ENCODE results near the gene PRPF19. TPM values are rescaled to one million over a fixed set of nuclear protein-coding genes. Genes with fewer than 3 reads are reported as not detected.

Gene PRPF19
- total and polyA plus RNA-seq, 3 experiments from 2014 or later, result 19.0 to 204 (median 201) TPM

GRCh38 chr11:60950933-60951605, 44.7 kb upstream of the PRPF19 start:
- ChIA-PET POLR2A (no interaction called here), CTCF (interaction anchor here (1.5 kb wide), 1 partner anchor 120 kb away, joined by 5 read pairs; no protein-coding TSS in a partner anchor)
- Histone ChIP-seq H3K9me3 (ENCODE audit: low read length) (no peaks in the 10 kb centered on the region), H3K27me3 (ENCODE audit: insufficient read depth, low read length, poor library complexity, severe bottlenecking) (no peaks in the 10 kb centered on the region), H3K4me3 (ENCODE audit: low read length) (peak overlapping the region; percentile 69), H3K27ac (ENCODE audit: low read depth, low read length) (no peak overlapping the region), H3K36me3 (ENCODE audit: insufficient read depth, low read length) (no peaks in the 10 kb centered on the region), H3K4me1 (ENCODE audit: insufficient read depth, low read length) (peaks cover 16% of the 10 kb centered on the region)
- peaks cover 10 to 21% (median 13%) of the 10 kb centered on the region in 3 donors for H3K4me1 Mint-ChIP-seq
- H3K4me3 Mint-ChIP-seq, result peak overlapping the region in 2 of 7 donors; percentile 75 to 79
- no peak overlapping the region for H3K27ac Mint-ChIP-seq
- H3K9me3 Mint-ChIP-seq, result no peaks in the 10 kb centered on the region
- DNase-seq, result peak in 2 of 5 donors; percentile 18 to 48
- H3K36me3 Mint-ChIP-seq, result no peaks in the 10 kb centered on the region
- peaks cover 25 to 28% of the 10 kb centered on the region in 2 donors for H3K27me3 Mint-ChIP-seq

- POLR2A ChIA-PET, result interaction anchor here (0.7 kb wide), 1 partner anchor 111 kb away, joined by 3 read pairs; no protein-coding TSS in a partner anchor
Observed at GRCh38 chr11:60950024-60950423, 43.6 kb upstream of the PRPF19 start.

DNA sequence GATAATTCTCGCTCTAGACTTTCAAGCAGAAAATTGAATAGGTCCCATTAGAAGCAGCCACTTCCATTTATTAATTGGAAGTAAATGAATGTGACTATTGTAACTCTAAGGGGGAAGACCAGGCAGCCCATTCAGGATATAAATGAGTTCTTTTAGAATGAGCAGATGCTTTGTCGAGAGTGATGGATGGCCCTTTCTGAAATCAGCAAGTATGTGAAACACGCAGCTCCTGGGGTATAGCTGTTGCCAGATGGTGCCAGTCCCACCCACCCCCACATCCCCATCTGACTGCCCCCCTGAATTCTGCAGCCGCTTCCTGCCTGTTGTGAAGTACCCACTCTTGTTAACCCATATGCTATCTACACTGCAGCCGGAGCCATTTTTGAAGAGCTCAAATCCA, 41.9 kb upstream of the PRPF19 start:
- H3K4me1 Mint-ChIP-seq, result peaks cover 10 to 21% (median 13%) of the 10 kb centered on the region in 3 donors
- Histone ChIP-seq H3K4me1 (ENCODE audit: insufficient read depth, low read length) (peaks cover 16% of the 10 kb centered on the region), H3K36me3 (ENCODE audit: insufficient read depth, low read length) (no peaks in the 10 kb centered on the region), H3K27ac (ENCODE audit: low read depth, low read length) (no peak overlapping the region), H3K27me3 (ENCODE audit: insufficient read depth, low read length, poor library complexity, severe bottlenecking) (no peaks in the 10 kb centered on the region), H3K4me3 (ENCODE audit: low read length) (no peak overlapping the region), H3K9me3 (ENCODE audit: low read length) (no peaks in the 10 kb centered on the region)
- H3K9me3 Mint-ChIP-seq, result no peaks in the 10 kb centered on the region
- DNase-seq, result no peak
- ChIA-PET POLR2A (no interaction called here), CTCF (interaction anchor here (0.5 kb wide), 1 partner anchor 239 kb away, joined by 3 read pairs; no protein-coding TSS in a partner anchor)
- H3K4me3 Mint-ChIP-seq, result no peak overlapping the region
- peaks cover 25 to 30% of the 10 kb centered on the region in 2 donors for H3K27me3 Mint-ChIP-seq
- no peak overlapping the region for H3K27ac Mint-ChIP-seq
- no peaks in the 10 kb centered on the region for H3K36me3 Mint-ChIP-seq

More at GRCh38 chr11:60950024-60950423, 43.6 kb upstream of the PRPF19 start:
- Histone ChIP-seq H3K4me3 (ENCODE audit: low read length) (no peak overlapping the region), H3K36me3 (ENCODE audit: insufficient read depth, low read length) (no peaks in the 10 kb centered on the region), H3K27me3 (ENCODE audit: insufficient read depth, low read length, poor library complexity, severe bottlenecking) (no peaks in the 10 kb centered on the region), H3K4me1 (ENCODE audit: insufficient read depth, low read length) (peaks cover 16% of the 10 kb centered on the region), H3K9me3 (ENCODE audit: low read length) (no peaks in the 10 kb centered on the region), H3K27ac (ENCODE audit: low read depth, low read length) (no peak overlapping the region)
- CTCF ChIA-PET, result interaction anchor here (1.1 to 1.5 kb wide), 3 partner anchors 20 to 238 kb away, joined by 3 to 5 read pairs (median 3); no protein-coding TSS in a partner anchor
- Mint-ChIP-seq H3K27ac (no peak overlapping the region), H3K9me3 (no peaks in the 10 kb centered on the region), H3K36me3 (no peaks in the 10 kb centered on the region), H3K27me3 (peaks cover 25 to 28% of the 10 kb centered on the region in 2 donors), H3K4me3 (peak overlapping the region in 3 of 7 donors; percentile 31 to 38 (median 38)), H3K4me1 (peaks cover 10 to 21% (median 13%) of the 10 kb centered on the region in 3 donors)
- no peak for DNase-seq

DNA sequence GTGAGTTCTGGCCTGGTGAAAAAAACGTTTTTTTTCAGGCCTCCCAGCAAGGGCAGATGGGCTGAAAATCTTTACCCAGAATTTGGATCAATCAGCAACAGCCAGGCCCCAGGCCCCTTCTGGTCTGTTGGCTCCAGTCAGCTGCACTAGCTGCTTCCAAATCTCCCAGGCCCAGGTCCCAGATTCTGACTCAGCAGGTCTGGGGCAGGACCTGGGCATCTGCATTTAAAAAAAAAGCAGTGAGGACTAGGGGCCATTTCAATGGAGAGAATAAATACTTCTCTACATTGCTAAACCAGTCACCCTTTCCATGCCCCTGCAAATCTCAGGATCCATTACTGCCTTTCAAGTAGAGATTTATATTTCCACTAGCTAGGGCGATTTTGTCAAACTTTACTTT, 41.3 kb upstream of the PRPF19 start:
- peaks cover 7 to 18% (median 9%) of the 10 kb centered on the region in 3 donors for H3K4me1 Mint-ChIP-seq
- POLR2A ChIA-PET, result no interaction called here
- no peaks in the 10 kb centered on the region for H3K36me3 ChIP-seq (ENCODE audit: insufficient read depth, low read length)
- H3K27me3 Mint-ChIP-seq, result peaks cover 21 to 28% of the 10 kb centered on the region in 2 donors
- no peaks in the 10 kb centered on the region for H3K9me3 ChIP-seq (ENCODE audit: low read length)
- H3K4me1 ChIP-seq (ENCODE audit: insufficient read depth, low read length), result peaks cover 13% of the 10 kb centered on the region
- no peak overlapping the region for H3K4me3 Mint-ChIP-seq
- H3K27ac ChIP-seq (ENCODE audit: low read depth, low read length), result no peak overlapping the region
- H3K4me3 ChIP-seq (ENCODE audit: low read length), result no peak overlapping the region
- no peak for DNase-seq
- CTCF ChIA-PET, result no interaction called here
- H3K27ac Mint-ChIP-seq, result no peak overlapping the region
- H3K27me3 ChIP-seq (ENCODE audit: insufficient read depth, low read length, poor library complexity, severe bottlenecking), result no peaks in the 10 kb centered on the region
- no peaks in the 10 kb centered on the region for H3K36me3 Mint-ChIP-seq
- no peaks in the 10 kb centered on the region for H3K9me3 Mint-ChIP-seq

- Histone ChIP-seq H3K27ac (ENCODE audit: low read depth, low read length) (no peak overlapping the region), H3K36me3 (ENCODE audit: insufficient read depth, low read length) (no peaks in the 10 kb centered on the region), H3K27me3 (ENCODE audit: insufficient read depth, low read length, poor library complexity, severe bottlenecking) (no peaks in the 10 kb centered on the region), H3K4me3 (ENCODE audit: low read length) (no peak overlapping the region), H3K4me1 (ENCODE audit: insufficient read depth, low read length) (peaks cover 7% of the 10 kb centered on the region), H3K9me3 (ENCODE audit: low read length) (no peaks in the 10 kb centered on the region)
- no peak for DNase-seq
- Mint-ChIP-seq H3K4me3 (no peak overlapping the region), H3K4me1 (peaks cover 0 to 8% (median 0%) of the 10 kb centered on the region in 3 donors), H3K27ac (no peak overlapping the region), H3K27me3 (peaks cover 14 to 20% of the 10 kb centered on the region in 2 donors), H3K36me3 (no peaks in the 10 kb centered on the region), H3K9me3 (no peaks in the 10 kb centered on the region)
- CTCF ChIA-PET, result interaction anchor here (1.2 to 1.7 kb wide), 2 partner anchors 18 to 116 kb away, joined by 3 read pairs; no protein-coding TSS in a partner anchor
- POLR2A ChIA-PET, result no interaction called here
Observed at GRCh38 chr11:60946601-60947264, 40.3 kb upstream of the PRPF19 start.

- Mint-ChIP-seq H3K4me1 (peaks cover 0 to 4% (median 0%) of the 10 kb centered on the region in 3 donors), H3K36me3 (no peaks in the 10 kb centered on the region), H3K27ac (no peak overlapping the region), H3K9me3 (no peaks in the 10 kb centered on the region), H3K27me3 (peaks cover 13 to 19% of the 10 kb centered on the region in 2 donors), H3K4me3 (no peak overlapping the region)
- Histone ChIP-seq H3K4me1 (ENCODE audit: insufficient read depth, low read length) (peaks cover 6% of the 10 kb centered on the region), H3K36me3 (ENCODE audit: insufficient read depth, low read length) (no peaks in the 10 kb centered on the region), H3K4me3 (ENCODE audit: low read length) (no peak overlapping the region), H3K9me3 (ENCODE audit: low read length) (no peaks in the 10 kb centered on the region), H3K27ac (ENCODE audit: low read depth, low read length) (no peak overlapping the region), H3K27me3 (ENCODE audit: insufficient read depth, low read length, poor library complexity, severe bottlenecking) (no peaks in the 10 kb centered on the region)
- ChIA-PET POLR2A (no interaction called here), CTCF (interaction anchor here (0.8 to 1.7 kb wide), 4 partner anchors 17 to 184 kb away, joined by 3 read pairs; no protein-coding TSS in a partner anchor)
- no peak for DNase-seq
Observed at GRCh38 chr11:60945295-60945667, 38.9 kb upstream of the PRPF19 start.

- DNase-seq, result no peak
- Mint-ChIP-seq H3K36me3 (no peaks in the 10 kb centered on the region), H3K4me1 (no peaks in the 10 kb centered on the region), H3K27ac (no peak overlapping the region), H3K4me3 (no peak overlapping the region), H3K27me3 (peaks cover 7 to 14% of the 10 kb centered on the region in 2 donors), H3K9me3 (no peaks in the 10 kb centered on the region)
- no peaks in the 10 kb centered on the region for H3K9me3 ChIP-seq (ENCODE audit: low read length)
- peaks cover under 1% of the 10 kb centered on the region for H3K4me1 ChIP-seq (ENCODE audit: insufficient read depth, low read length)
- POLR2A ChIA-PET, result no interaction called here
- CTCF ChIA-PET, result interaction anchor here (0.8 to 1.7 kb wide), 3 partner anchors 16 to 184 kb away, joined by 3 read pairs; no protein-coding TSS in a partner anchor
- H3K27me3 ChIP-seq (ENCODE audit: insufficient read depth, low read length, poor library complexity, severe bottlenecking), result no peaks in the 10 kb centered on the region
- no peak overlapping the region for H3K27ac ChIP-seq (ENCODE audit: low read depth, low read length)
- no peaks in the 10 kb centered on the region for H3K36me3 ChIP-seq (ENCODE audit: insufficient read depth, low read length)
- H3K4me3 ChIP-seq (ENCODE audit: low read length), result no peak overlapping the region
Observed at GRCh38 chr11:60944490-60945294, 38.3 kb upstream of the PRPF19 start.
